Nephron progenitor cell (in vitro differentiated cells): ENCODE results near the gene DRD1.
A peak's percentile ranks its signal among the peaks of the same experiment; 100 is the strongest.
"Not testable (repeated sequence)": the region's sequence is repeated elsewhere in the genome, so short reads cannot be mapped to it uniquely, and the experiment has no call there.

Experiments used
- DNase-seq: peaks from one replicate; pipeline ENCODE4 v3.0.0; 2021
- H3K27ac Mint-ChIP-seq: 2 replicates; pipeline ENCODE4 v1.8.0; 2021; ENCODE audit warnings: mild to moderate bottlenecking, moderate library complexity, mixed read lengths
- H3K27me3 Mint-ChIP-seq: 2 replicates; pipeline ENCODE4 v1.8.0; 2021; ENCODE audit warnings: mild to moderate bottlenecking, low read depth, mixed read lengths; ENCODE audit not compliant: poor library complexity
- H3K36me3 Mint-ChIP-seq: 2 replicates; pipeline ENCODE4 v1.8.0; 2021; ENCODE audit warnings: low read depth, mixed read lengths
- H3K4me1 Mint-ChIP-seq: 2 replicates; pipeline ENCODE4 v1.8.0; 2021; ENCODE audit warnings: mixed read lengths
- H3K4me3 Mint-ChIP-seq: 2 replicates; pipeline ENCODE4 v1.8.0; 2021; ENCODE audit warnings: mild to moderate bottlenecking, moderate library complexity, mixed read lengths
- H3K9me3 Mint-ChIP-seq: 2 replicates; pipeline ENCODE4 v1.8.0; 2021; ENCODE audit warnings: mild to moderate bottlenecking, moderate library complexity, mixed read lengths
- TF ChIP-seq, protein P1 (sequence below): fragments of 200-600 bp; sonication (generic); IDR thresholded peaks from 2 replicates; pipeline ENCODE4 v1.5.0; 2021; ENCODE audit warnings: antibody characterized with exemption

DRD1 gene

DNA sequence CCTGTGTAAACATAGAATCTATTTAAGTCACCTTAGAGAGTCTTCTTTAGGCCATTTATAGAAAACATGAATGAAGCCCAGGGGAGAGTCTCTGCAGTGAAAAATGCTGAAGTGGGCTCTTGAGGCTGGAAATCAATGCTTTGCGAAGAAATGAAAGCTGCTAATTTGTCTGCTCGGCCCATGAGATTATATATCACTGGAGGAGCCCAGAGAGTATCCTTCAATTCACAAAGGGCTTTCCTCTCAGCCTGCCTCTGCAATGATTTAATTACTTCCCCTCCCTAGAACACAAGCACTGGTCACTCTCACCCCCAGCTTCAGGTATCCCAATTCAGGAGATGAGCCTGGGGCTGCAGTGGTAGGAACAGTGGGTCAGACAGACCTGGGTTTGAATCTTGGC is 8.2 kb upstream of the DRD1 start:
- H3K36me3 Mint-ChIP-seq = no peaks in the 10 kb centered on the region
- H3K4me3 Mint-ChIP-seq = no peak overlapping the region
- TF ChIP-seq, protein P1, sequence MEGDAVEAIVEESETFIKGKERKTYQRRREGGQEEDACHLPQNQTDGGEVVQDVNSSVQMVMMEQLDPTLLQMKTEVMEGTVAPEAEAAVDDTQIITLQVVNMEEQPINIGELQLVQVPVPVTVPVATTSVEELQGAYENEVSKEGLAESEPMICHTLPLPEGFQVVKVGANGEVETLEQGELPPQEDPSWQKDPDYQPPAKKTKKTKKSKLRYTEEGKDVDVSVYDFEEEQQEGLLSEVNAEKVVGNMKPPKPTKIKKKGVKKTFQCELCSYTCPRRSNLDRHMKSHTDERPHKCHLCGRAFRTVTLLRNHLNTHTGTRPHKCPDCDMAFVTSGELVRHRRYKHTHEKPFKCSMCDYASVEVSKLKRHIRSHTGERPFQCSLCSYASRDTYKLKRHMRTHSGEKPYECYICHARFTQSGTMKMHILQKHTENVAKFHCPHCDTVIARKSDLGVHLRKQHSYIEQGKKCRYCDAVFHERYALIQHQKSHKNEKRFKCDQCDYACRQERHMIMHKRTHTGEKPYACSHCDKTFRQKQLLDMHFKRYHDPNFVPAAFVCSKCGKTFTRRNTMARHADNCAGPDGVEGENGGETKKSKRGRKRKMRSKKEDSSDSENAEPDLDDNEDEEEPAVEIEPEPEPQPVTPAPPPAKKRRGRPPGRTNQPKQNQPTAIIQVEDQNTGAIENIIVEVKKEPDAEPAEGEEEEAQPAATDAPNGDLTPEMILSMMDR = no peak
- no peaks in the 10 kb centered on the region for H3K4me1 Mint-ChIP-seq
- H3K27ac Mint-ChIP-seq = no peak overlapping the region
- no peak for DNase-seq
- H3K9me3 Mint-ChIP-seq = no peaks in the 10 kb centered on the region
- peaks cover 58% of the 10 kb centered on the region for H3K27me3 Mint-ChIP-seq

DNA sequence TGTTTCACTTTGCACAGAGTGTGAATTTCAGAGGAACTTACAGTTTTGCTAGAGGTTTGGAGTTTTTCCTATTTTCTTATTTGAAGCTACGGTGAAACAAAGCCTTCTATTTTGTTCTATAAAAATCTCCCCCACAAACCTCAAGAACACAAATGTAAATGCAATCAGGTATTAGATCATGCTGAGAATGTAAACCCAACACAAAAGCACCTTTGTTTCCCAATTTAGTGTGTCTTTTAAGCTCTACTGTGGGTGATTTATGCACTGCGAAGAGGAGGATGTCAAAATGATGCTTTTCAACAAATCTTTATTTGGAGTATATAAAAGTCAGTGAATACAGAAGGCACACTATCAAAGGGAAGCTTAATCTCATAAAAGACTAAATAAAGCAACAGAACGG is 4.3 kb upstream of the DRD1 start:
- Mint-ChIP-seq H3K27me3 (peaks cover 70% of the 10 kb centered on the region), H3K4me3 (no peak overlapping the region), H3K9me3 (no peaks in the 10 kb centered on the region), H3K27ac (no peak overlapping the region), H3K36me3 (no peaks in the 10 kb centered on the region), H3K4me1 (peaks cover 3% of the 10 kb centered on the region)
- TF ChIP-seq, protein P1 = no peak
- no peak for DNase-seq

DNA sequence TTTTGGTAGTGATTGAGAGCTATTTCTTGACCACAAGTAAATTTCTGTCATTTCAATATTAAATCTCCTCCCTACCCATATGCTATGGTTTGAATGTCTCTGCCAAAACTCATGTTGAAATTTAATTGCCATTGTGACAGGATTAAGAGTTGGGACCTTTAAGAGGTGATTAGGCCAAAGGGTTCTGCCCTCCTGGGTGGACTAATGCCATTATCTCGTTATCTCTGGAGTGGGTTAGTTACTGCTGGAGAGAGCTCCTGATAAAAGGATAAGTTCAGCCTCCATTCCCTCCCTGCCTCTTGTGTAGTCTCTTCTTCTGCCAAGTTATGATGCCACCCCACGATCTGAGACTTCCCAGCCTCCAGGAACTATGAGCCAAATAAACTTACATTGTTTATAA is 3.6 kb upstream of the DRD1 start:
- no peaks in the 10 kb centered on the region for H3K36me3 Mint-ChIP-seq
- no peak overlapping the region for H3K4me3 Mint-ChIP-seq
- no peaks in the 10 kb centered on the region for H3K9me3 Mint-ChIP-seq
- peaks cover 72% of the 10 kb centered on the region for H3K27me3 Mint-ChIP-seq
- no peak for DNase-seq
- H3K27ac Mint-ChIP-seq = no peak overlapping the region
- TF ChIP-seq, protein P1 = no peak
- peaks cover 3% of the 10 kb centered on the region for H3K4me1 Mint-ChIP-seq

DNA sequence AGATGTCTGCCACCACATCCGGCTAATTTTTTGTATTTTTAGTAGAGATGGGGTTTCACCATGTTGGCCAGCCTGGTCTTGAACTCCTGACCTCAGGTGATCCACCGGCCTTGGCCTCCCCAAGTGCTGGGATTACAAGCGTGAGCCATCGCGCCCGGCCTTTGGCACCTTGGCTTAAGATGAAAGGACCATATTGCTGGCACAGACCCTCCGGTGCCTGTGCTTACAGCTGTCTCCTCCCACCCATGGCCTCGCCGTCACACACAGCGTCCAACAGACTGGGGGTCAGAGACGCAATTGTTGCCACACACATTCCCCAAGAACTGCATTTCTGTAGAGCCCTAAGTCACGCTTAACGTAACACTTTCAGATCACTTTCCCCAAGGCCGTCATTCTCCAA is 2.4 kb upstream of the DRD1 start:
- not testable (repeated sequence) for H3K4me1 Mint-ChIP-seq, DNase-seq, H3K9me3 Mint-ChIP-seq, H3K4me3 Mint-ChIP-seq, H3K36me3 Mint-ChIP-seq, H3K27ac Mint-ChIP-seq
- H3K27me3 Mint-ChIP-seq = peaks cover 77% of the 10 kb centered on the region

DNA sequence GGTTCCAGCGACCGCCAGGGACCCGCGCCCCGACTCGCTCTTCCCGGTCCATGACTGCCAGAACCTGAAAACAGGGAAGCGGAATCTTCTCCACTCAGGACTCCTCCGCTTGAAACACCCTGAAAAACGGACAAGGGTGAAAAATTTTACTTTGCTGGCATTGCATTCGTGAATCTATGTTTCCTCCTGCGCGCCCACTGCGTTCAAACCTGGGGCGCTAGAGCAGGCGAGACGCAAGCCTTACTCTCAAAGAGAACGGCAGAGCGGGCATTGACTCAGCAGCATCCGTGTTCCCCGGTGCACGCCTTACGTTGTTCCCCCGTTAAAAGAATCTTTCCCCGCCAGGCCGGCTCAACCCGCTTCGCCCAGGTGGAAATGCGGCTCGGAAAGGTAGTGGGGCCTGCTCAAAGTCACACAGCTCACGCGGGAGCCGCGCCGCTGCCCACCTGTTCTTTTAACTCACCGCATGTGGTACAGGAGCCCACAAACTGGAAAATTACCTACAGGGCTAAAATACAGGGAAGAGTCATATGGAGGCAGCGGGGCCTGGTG is 999 bp upstream of the DRD1 start:
- Mint-ChIP-seq H3K4me3 (peak overlapping the region; percentile 74), H3K4me1 (peaks cover 3% of the 10 kb centered on the region), H3K36me3 (no peaks in the 10 kb centered on the region), H3K27me3 (peaks cover 79% of the 10 kb centered on the region), H3K9me3 (peaks cover 3% of the 10 kb centered on the region), H3K27ac (no peak overlapping the region)
- no peak for DNase-seq
- TF ChIP-seq, protein P1 = no peak

DNA sequence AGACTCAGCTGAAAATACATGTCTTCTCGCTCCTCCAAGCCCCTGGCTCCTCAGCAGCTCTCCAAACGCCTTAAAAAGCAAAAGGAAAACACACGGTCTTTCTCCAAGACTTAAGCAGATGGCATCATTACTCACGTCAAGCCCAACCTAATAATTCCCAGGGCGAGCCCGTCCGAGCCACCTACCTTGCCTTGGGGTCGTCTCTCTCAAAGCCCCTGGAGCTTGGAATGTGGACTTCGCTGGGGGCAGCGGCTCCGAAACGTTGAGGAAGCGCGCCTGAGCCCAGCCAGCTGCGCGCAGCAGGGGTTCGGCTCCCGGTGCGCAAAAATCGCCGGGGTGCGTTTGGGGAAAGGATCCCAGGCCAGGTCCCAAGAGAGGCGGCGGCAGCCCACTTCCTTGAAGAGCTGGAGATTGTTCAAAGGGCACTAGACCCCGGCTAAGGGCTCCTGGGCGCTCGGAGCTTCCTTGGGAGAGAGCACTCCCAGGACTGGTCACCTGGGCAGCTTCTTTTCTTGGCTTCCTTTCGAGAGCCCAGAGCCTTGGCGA is 395 bp downstream of the DRD1 start:
- peak overlapping the region; percentile 43 for H3K4me3 Mint-ChIP-seq
- peaks cover 3% of the 10 kb centered on the region for H3K9me3 Mint-ChIP-seq
- no peaks in the 10 kb centered on the region for H3K36me3 Mint-ChIP-seq
- no peak overlapping the region for H3K27ac Mint-ChIP-seq
- peaks cover 3% of the 10 kb centered on the region for H3K4me1 Mint-ChIP-seq
- TF ChIP-seq, protein P1 = no peak
- H3K27me3 Mint-ChIP-seq = peaks cover 86% of the 10 kb centered on the region
- DNase-seq = peak; percentile 22
